ENCODE data around the gene CCDC15. TPM values are rescaled to one million over a fixed set of nuclear protein-coding genes. Genes with fewer than 3 reads are reported as not detected.

The CCDC15 gene
- total RNA-seq, 1 experiment from 2014 or later: 2.8 TPM

GRCh38 chr11:124971810-124972209 lies 17.8 kb downstream of the CCDC15 start:
- TF ChIP-seq CTCF (conservative IDR thresholded peaks at IDR 0.05): no peak
- Mint-ChIP-seq H3K9me3 (no peaks in the 10 kb centered on the region), H3K36me3 (ENCODE audit: insufficient read depth in 1 of 3, low read depth in 3 of 3) (no peaks in the 10 kb centered on the region), H3K27me3 (ENCODE audit: low read depth) (peaks cover 3% of the 10 kb centered on the region; the same call in 1 of the 2 replicates), H3K4me3 (no peak overlapping the region), H3K27ac (no peak overlapping the region), H3K4me1 (peaks cover 0 to 2% of the 10 kb centered on the region in 2 experiments; a peak in 1 of 4 replicates)
- H3K14ac ChIP-seq (ENCODE audit: insufficient read depth, low read length): no peak overlapping the region
- no peak overlapping the region for H4K5ac ChIP-seq (ENCODE audit: insufficient read length, low read depth, low read length)
- no peak overlapping the region for H3K56ac ChIP-seq (ENCODE audit: insufficient read length, low read depth, low read length)
- no peak overlapping the region for H2AFZ ChIP-seq (ENCODE audit: low read length)
- no peak overlapping the region for H2AK5ac ChIP-seq (ENCODE audit: insufficient read length, low read length)
- no peak overlapping the region for H2BK5ac ChIP-seq (ENCODE audit: insufficient read length, low read length)
- H4K20me1 ChIP-seq (ENCODE audit: control insufficient read depth, insufficient read depth, insufficient read length): no peaks in the 10 kb centered on the region
- no peak overlapping the region for H2BK120ac ChIP-seq (ENCODE audit: low read depth, low read length, poor library complexity, severe bottlenecking)
- H2BK15ac ChIP-seq (ENCODE audit: low read depth, low read length): no peak overlapping the region
- H3K27me3 ChIP-seq (ENCODE audit: insufficient read depth, low read length): no peaks in the 10 kb centered on the region
- no peak overlapping the region for H3K4me2 ChIP-seq (ENCODE audit: insufficient read depth, insufficient read length, low read length)
- no peak overlapping the region for H4K8ac ChIP-seq (replicated peaks; ENCODE audit: insufficient read length, low read depth, low read length)
- no peak for DNase-seq
- no peak overlapping the region for H3T11ph ChIP-seq (ENCODE audit: low read length)
- no peak overlapping the region for H3K23ac ChIP-seq (ENCODE audit: insufficient read length, low read depth, low read length)
- H3K9ac ChIP-seq (ENCODE audit: extremely low read depth, insufficient read length, low read length): no peak overlapping the region
- no peak overlapping the region for H2BK12ac ChIP-seq (ENCODE audit: insufficient read length, low read depth, low read length)
- H3K79me1 ChIP-seq (ENCODE audit: insufficient read depth, low read depth, low read length, poor library complexity, severe bottlenecking): no peaks in the 10 kb centered on the region
- no peak overlapping the region for H3K18ac ChIP-seq (ENCODE audit: insufficient read length, low read depth, low read length)
- WGBS (ENCODE audit: extremely low coverage, insufficient read length, low lambda C conversion rate): no CpG with 5 or more reads among the region's 2 CpGs
- H3K4me1 ChIP-seq (ENCODE audit: insufficient read depth, low read length): no peaks in the 10 kb centered on the region
- no peaks in the 10 kb centered on the region for H3K79me2 ChIP-seq (ENCODE audit: insufficient read depth, low read length)
- H3K23me2 ChIP-seq (ENCODE audit: insufficient read length, low read depth, low read length, poor library complexity, severe bottlenecking): no peaks in the 10 kb centered on the region
- H4K91ac ChIP-seq (ENCODE audit: insufficient read length, low read depth, low read length): no peak overlapping the region
- no peak overlapping the region for H3K4ac ChIP-seq (ENCODE audit: low read depth, low read length)
- H2BK20ac ChIP-seq (ENCODE audit: low read depth, low read length, poor library complexity, severe bottlenecking): no peak overlapping the region
- no peaks in the 10 kb centered on the region for H3K9me3 ChIP-seq (ENCODE audit: control insufficient read depth, low read depth, low read length)
- no peak overlapping the region for H3K27ac ChIP-seq (ENCODE audit: insufficient read length, low read depth, low read length)
